22Rv1 (cell line): Measurements from ENCODE around the gene SELENBP1.

ENCODE experiments used
- ZFX ChIP-seq: fragments of 450-650 bp; IDR thresholded peaks from 2 replicates; pipeline ENCODE4 v1.6.1; 2017; ENCODE audit warnings: antibody characterized with exemption, borderline replicate concordance
- TF ChIP-seq, protein P1 (sequence below): fragments of 450-650 bp; IDR thresholded peaks from 2 replicates; pipeline ENCODE4 v1.5.1; 2017; ENCODE audit warnings: mild to moderate bottlenecking

GRCh38 chr1:151368393-151369301 is 3.9 kb downstream of the SELENBP1 start:
- TF ChIP-seq, protein P1, sequence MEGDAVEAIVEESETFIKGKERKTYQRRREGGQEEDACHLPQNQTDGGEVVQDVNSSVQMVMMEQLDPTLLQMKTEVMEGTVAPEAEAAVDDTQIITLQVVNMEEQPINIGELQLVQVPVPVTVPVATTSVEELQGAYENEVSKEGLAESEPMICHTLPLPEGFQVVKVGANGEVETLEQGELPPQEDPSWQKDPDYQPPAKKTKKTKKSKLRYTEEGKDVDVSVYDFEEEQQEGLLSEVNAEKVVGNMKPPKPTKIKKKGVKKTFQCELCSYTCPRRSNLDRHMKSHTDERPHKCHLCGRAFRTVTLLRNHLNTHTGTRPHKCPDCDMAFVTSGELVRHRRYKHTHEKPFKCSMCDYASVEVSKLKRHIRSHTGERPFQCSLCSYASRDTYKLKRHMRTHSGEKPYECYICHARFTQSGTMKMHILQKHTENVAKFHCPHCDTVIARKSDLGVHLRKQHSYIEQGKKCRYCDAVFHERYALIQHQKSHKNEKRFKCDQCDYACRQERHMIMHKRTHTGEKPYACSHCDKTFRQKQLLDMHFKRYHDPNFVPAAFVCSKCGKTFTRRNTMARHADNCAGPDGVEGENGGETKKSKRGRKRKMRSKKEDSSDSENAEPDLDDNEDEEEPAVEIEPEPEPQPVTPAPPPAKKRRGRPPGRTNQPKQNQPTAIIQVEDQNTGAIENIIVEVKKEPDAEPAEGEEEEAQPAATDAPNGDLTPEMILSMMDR = no peak
- TF ChIP-seq ZFX = no peak
